Measurements from ENCODE around the gene LUZP2. TPM values are rescaled to one million over a fixed set of nuclear protein-coding genes. Genes with fewer than 3 reads are reported as not detected.

LUZP2 gene
- total RNA-seq, 2 donors from 2014 or later, result 1.6 TPM; not detected in 1

GRCh38 chr11:24870048-24870447, 373.2 kb downstream of the LUZP2 start:
- ATAC-seq, result no peak
- no peak overlapping the region for H3K27ac ChIP-seq
- DNase-seq, result no peak
- no peaks in the 10 kb centered on the region for H3K27me3 ChIP-seq
- intact Hi-C loops (cut with DNase I), result no loop called here
- no peaks in the 10 kb centered on the region for H3K36me3 ChIP-seq (replicated peaks in 1 of 2; ENCODE audit: insufficient read depth in 1 of 2, low read depth in 2 of 2)
- 38 to 43% methylated on average over 1 of the region's 1 CpG for WGBS, 2 donors
- TF ChIP-seq POLR2A (IDR thresholded peaks at IDR 0.05), result no peak
- TF ChIP-seq, protein P1, sequence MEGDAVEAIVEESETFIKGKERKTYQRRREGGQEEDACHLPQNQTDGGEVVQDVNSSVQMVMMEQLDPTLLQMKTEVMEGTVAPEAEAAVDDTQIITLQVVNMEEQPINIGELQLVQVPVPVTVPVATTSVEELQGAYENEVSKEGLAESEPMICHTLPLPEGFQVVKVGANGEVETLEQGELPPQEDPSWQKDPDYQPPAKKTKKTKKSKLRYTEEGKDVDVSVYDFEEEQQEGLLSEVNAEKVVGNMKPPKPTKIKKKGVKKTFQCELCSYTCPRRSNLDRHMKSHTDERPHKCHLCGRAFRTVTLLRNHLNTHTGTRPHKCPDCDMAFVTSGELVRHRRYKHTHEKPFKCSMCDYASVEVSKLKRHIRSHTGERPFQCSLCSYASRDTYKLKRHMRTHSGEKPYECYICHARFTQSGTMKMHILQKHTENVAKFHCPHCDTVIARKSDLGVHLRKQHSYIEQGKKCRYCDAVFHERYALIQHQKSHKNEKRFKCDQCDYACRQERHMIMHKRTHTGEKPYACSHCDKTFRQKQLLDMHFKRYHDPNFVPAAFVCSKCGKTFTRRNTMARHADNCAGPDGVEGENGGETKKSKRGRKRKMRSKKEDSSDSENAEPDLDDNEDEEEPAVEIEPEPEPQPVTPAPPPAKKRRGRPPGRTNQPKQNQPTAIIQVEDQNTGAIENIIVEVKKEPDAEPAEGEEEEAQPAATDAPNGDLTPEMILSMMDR (IDR thresholded peaks at IDR 0.05), result no peak
- H3K4me3 ChIP-seq, result no peak overlapping the region
- no peaks in the 10 kb centered on the region for H3K4me1 ChIP-seq
- H3K9me3 ChIP-seq, result no peaks in the 10 kb centered on the region

GRCh38 chr11:24872186-24872585, 375.3 kb downstream of the LUZP2 start:
- Histone ChIP-seq H3K36me3 (replicated peaks in 1 of 2; ENCODE audit: insufficient read depth in 1 of 2, low read depth in 2 of 2) (no peaks in the 10 kb centered on the region), H3K4me3 (no peak overlapping the region), H3K4me1 (no peaks in the 10 kb centered on the region), H3K27me3 (no peaks in the 10 kb centered on the region), H3K27ac (no peak overlapping the region), H3K9me3 (no peaks in the 10 kb centered on the region)
- intact Hi-C loops (cut with DNase I), result no loop called here
- TF ChIP-seq, protein P1 (IDR thresholded peaks at IDR 0.05), result no peak
- no peak for TF ChIP-seq POLR2A (IDR thresholded peaks at IDR 0.05)
- DNase-seq, result no peak
- ATAC-seq, result no peak
- WGBS, 2 donors, result 85 to 89% methylated on average over 2 of the region's 2 CpGs

DNA sequence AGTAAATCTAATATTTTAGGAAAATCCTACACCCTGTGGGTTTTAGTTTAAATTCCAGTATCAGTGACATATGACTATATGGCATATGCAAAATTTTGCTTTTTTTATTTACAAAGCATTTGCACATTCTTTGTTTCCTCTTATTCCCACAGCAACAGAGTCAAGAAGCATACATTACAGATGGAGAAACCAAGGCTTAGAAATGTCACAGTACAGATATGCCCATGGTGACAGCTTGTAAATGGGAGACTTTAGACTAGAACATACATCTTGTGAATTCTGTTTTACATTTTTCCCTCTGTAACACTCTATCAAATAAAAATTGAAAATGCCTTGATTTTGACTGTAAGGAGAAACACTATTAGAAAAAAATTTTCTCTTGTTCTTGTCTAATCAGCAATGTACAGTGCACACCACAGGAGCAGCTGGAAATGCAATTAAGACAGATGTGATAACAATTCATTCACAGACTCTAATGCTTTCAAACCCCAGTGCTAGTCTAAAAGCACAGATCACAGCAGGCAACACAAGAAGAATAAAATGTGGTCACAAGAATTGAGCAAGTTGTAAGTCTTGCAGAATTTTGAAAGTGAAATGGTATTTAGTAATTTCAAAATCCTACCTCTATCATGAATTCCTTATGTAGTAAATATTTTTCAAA, 375.9 kb downstream of the LUZP2 start:
- H3K36me3 ChIP-seq (replicated peaks in 1 of 2; ENCODE audit: insufficient read depth in 1 of 2, low read depth in 2 of 2), result no peaks in the 10 kb centered on the region
- H3K9me3 ChIP-seq, result no peaks in the 10 kb centered on the region
- no peaks in the 10 kb centered on the region for H3K27me3 ChIP-seq
- H3K4me3 ChIP-seq, result no peak overlapping the region
- DNase-seq (no peak), ATAC-seq (no peak)
- no peaks in the 10 kb centered on the region for H3K4me1 ChIP-seq
- no peak overlapping the region for H3K27ac ChIP-seq
- intact Hi-C loops (cut with DNase I), result no loop called here
- TF ChIP-seq, protein P1 (IDR thresholded peaks at IDR 0.05), result no peak
- no peak for TF ChIP-seq POLR2A (IDR thresholded peaks at IDR 0.05)

- Histone ChIP-seq H3K9me3 (no peaks in the 10 kb centered on the region), H3K27me3 (no peaks in the 10 kb centered on the region), H3K4me3 (no peak overlapping the region), H3K36me3 (replicated peaks in 1 of 2; ENCODE audit: insufficient read depth in 1 of 2, low read depth in 2 of 2) (no peaks in the 10 kb centered on the region), H3K27ac (no peak overlapping the region), H3K4me1 (peaks cover 4% of the 10 kb centered on the region)
- TF ChIP-seq, protein P1 (IDR thresholded peaks at IDR 0.05), result no peak
- no peak for TF ChIP-seq POLR2A (IDR thresholded peaks at IDR 0.05)
- intact Hi-C loops (cut with DNase I), result no loop called here
- 23 to 26% methylated on average over 1 of the region's 1 CpG for WGBS, 2 donors
- DNase-seq, result no peak
- ATAC-seq, result no peak
These were observed 384.1 kb downstream of the LUZP2 start for GRCh38 chr11:24880962-24881361.

DNA sequence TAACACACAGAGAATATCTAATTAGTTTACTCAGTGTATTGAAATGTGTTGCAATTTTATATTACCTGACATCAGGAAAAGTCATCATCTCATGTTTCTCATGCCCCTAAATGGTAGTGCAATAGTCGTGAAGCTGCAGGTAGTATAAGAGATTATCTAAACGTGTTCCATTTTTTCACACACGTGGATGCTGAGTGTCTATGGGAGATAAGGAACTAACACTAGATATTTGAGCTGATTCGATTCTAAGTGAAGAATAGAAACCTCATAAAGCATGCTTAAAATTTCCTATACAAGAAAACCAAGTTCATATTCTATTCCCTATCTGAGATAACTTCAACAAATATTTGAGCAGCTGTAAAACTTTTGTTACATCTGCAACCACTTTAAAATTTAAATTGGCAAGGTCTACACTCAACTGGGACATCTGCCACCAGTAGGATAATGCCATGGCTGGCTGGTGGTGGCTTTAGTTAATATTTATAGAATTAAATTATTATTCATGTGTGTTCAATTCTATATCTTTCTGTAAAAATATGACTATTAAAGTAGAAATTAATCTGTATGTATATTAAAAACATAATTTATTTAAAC, 388.8 kb downstream of the LUZP2 start:
- H3K4me1 ChIP-seq, result peaks cover 18% of the 10 kb centered on the region
- H3K36me3 ChIP-seq (replicated peaks in 1 of 2; ENCODE audit: insufficient read depth in 1 of 2, low read depth in 2 of 2), result no peaks in the 10 kb centered on the region
- intact Hi-C loops (cut with DNase I), result no loop called here
- no peaks in the 10 kb centered on the region for H3K9me3 ChIP-seq
- H3K27me3 ChIP-seq, result no peaks in the 10 kb centered on the region
- WGBS, 2 donors, result 21 to 29% methylated on average over 4 of the region's 4 CpGs
- H3K4me3 ChIP-seq, result no peak overlapping the region
- DNase-seq (peak in 2 of 4 donors; percentile 24 to 26), ATAC-seq (peak; percentile 53)
- TF ChIP-seq, protein P1 (IDR thresholded peaks at IDR 0.05), result no peak
- TF ChIP-seq POLR2A (IDR thresholded peaks at IDR 0.05), result no peak
- peak overlapping the region in 1 of 4 donors; percentile 9 for H3K27ac ChIP-seq
